HEK293 (cell line): ENCODE data around the gene CDKAL1.

Experiments used
- CTCF ChIA-PET: fragments of 350-600 bp; formaldehyde crosslinking; extraction: SDS; loops from one replicate; lab custom pipeline; 2021; ENCODE audit warnings: antibody characterized with exemption; lab: Yijun Ruan, JAX
- POLR2A ChIA-PET: fragments of 300-600 bp; formaldehyde crosslinking; extraction: SDS; loops from one replicate; lab custom pipeline; 2020; ENCODE audit warnings: antibody characterized with exemption, inconsistent platforms; lab: Yijun Ruan, JAX
- H3K27ac ChIP-seq: fragments of 200-500 bp; sonication (Bioruptor generic); 2 replicates; pipeline ENCODE4 v1.5.1; 2014; ENCODE audit warnings: low read depth, low read length, control low read depth, inconsistent platforms; ENCODE audit errors: extremely low read depth
- H3K36me3 ChIP-seq, 2 experiments: fragments of 200-500 bp in 1 of 2; sonication (Bioruptor generic) in 1 of 2; 1 replicate in 1 of 2; 2 replicates in 1 of 2; pipeline ENCODE4 v1.5.1; 2014 to 2017; ENCODE audit warnings: inconsistent platforms in 2 of 2, low read length in 2 of 2; ENCODE audit not compliant: control insufficient read depth in 2 of 2, insufficient read depth in 1 of 2
- H3K4me1 ChIP-seq: fragments of 200-500 bp; sonication (Bioruptor generic); 2 replicates; pipeline ENCODE4 v1.5.1; 2014; ENCODE audit warnings: mild to moderate bottlenecking, low read length, inconsistent platforms; ENCODE audit not compliant: control insufficient read depth, insufficient read depth
- H3K4me3 ChIP-seq: 2 replicates; pipeline ENCODE4 v1.5.1; 2011; ENCODE audit warnings: low read depth, mild to moderate bottlenecking, control low read depth, low read length, moderate library complexity
- H3K9me3 ChIP-seq: fragments of 200-500 bp; sonication (Bioruptor generic); 2 replicates; pipeline ENCODE4 v1.5.1; 2014; ENCODE audit warnings: low read depth, low read length, inconsistent platforms; ENCODE audit not compliant: control insufficient read depth, insufficient read depth
- GLIS2 ChIP-seq: fragments of 450-650 bp; formaldehyde crosslinking; IDR thresholded peaks from 2 replicates; pipeline ENCODE4 v1.5.1; 2016; ENCODE audit warnings: missing biosample characterization, missing genetic modification characterization
- INSM2 ChIP-seq: fragments of 450-650 bp; formaldehyde crosslinking; IDR thresholded peaks from 2 replicates; pipeline ENCODE4 v1.5.1; 2016; ENCODE audit warnings: missing biosample characterization, missing genetic modification characterization
- KLF1 ChIP-seq: fragments of 450-650 bp; formaldehyde crosslinking; IDR thresholded peaks from 2 replicates; pipeline ENCODE4 v1.5.1; 2016; ENCODE audit warnings: missing biosample characterization, missing genetic modification characterization
- KLF10 ChIP-seq: fragments of 450-650 bp; IDR thresholded peaks from 2 replicates; pipeline ENCODE4 v1.5.1; 2018; ENCODE audit warnings: missing biosample characterization, mild to moderate bottlenecking, missing genetic modification characterization
- KLF17 ChIP-seq: fragments of 450-650 bp; formaldehyde crosslinking; IDR thresholded peaks from 2 replicates; pipeline ENCODE4 v1.5.1; 2016; ENCODE audit warnings: missing biosample characterization, missing genetic modification characterization
- REST ChIP-seq: fragments of 450-650 bp; formaldehyde crosslinking; IDR thresholded peaks from 2 replicates; pipeline ENCODE4 v1.5.1; 2016; ENCODE audit warnings: missing biosample characterization, missing genetic modification characterization
- TCF7L2 ChIP-seq: IDR thresholded peaks from 2 replicates; pipeline ENCODE4 v1.6.1; 2011; ENCODE audit warnings: low read depth, mild to moderate bottlenecking, inconsistent platforms, low read length, moderate library complexity, borderline replicate concordance
- ZBTB44 ChIP-seq: fragments of 450-650 bp; IDR thresholded peaks from 2 replicates; pipeline ENCODE4 v1.5.1; 2018; ENCODE audit warnings: missing biosample characterization, mild to moderate bottlenecking, missing genetic modification characterization
- ZBTB7A ChIP-seq: fragments of 450-650 bp; formaldehyde crosslinking; IDR thresholded peaks from 2 replicates; pipeline ENCODE4 v1.5.1; 2016; ENCODE audit warnings: low read depth, missing biosample characterization, missing genetic modification characterization
- ZNF138 ChIP-seq: fragments of 450-650 bp; formaldehyde crosslinking; IDR thresholded peaks from 2 replicates; pipeline ENCODE4 v1.5.1; 2016; ENCODE audit warnings: missing biosample characterization, missing genetic modification characterization, borderline replicate concordance
- ZNF18 ChIP-seq: fragments of 450-650 bp; formaldehyde crosslinking; IDR thresholded peaks from 2 replicates; pipeline ENCODE4 v1.5.1; 2016; ENCODE audit warnings: missing biosample characterization, missing genetic modification characterization
- ZNF214 ChIP-seq: fragments of 450-650 bp; formaldehyde crosslinking; IDR thresholded peaks from 2 replicates; pipeline ENCODE4 v1.5.1; 2017; ENCODE audit warnings: missing biosample characterization, mild to moderate bottlenecking, missing genetic modification characterization, borderline replicate concordance
- ZNF23 ChIP-seq: fragments of 450-650 bp; formaldehyde crosslinking; IDR thresholded peaks from 2 replicates; pipeline ENCODE4 v1.5.1; 2016; ENCODE audit warnings: missing biosample characterization, missing genetic modification characterization, borderline replicate concordance
- ZNF311 ChIP-seq: fragments of 450-650 bp; formaldehyde crosslinking; IDR thresholded peaks from 2 replicates; pipeline ENCODE4 v1.5.1; 2017; ENCODE audit warnings: missing biosample characterization, missing genetic modification characterization, borderline replicate concordance
- ZNF324 ChIP-seq: fragments of 450-650 bp; formaldehyde crosslinking; IDR thresholded peaks from 2 replicates; pipeline ENCODE4 v1.5.1; 2016; ENCODE audit warnings: missing biosample characterization, missing genetic modification characterization
- ZNF366 ChIP-seq: fragments of 450-650 bp; formaldehyde crosslinking; conservative IDR thresholded peaks from 2 replicates; pipeline ENCODE4 v1.5.1; 2016; ENCODE audit warnings: missing biosample characterization, missing genetic modification characterization
- ZNF473 ChIP-seq: fragments of 450-650 bp; formaldehyde crosslinking; IDR thresholded peaks from 2 replicates; pipeline ENCODE4 v1.5.1; 2017; ENCODE audit warnings: missing biosample characterization, missing genetic modification characterization
- ZNF48 ChIP-seq: fragments of 450-650 bp; formaldehyde crosslinking; IDR thresholded peaks from 2 replicates; pipeline ENCODE4 v1.5.1; 2016; ENCODE audit warnings: missing biosample characterization, missing genetic modification characterization
- ZNF514 ChIP-seq: fragments of 450-650 bp; formaldehyde crosslinking; IDR thresholded peaks from 2 replicates; pipeline ENCODE4 v1.5.1; 2016; ENCODE audit warnings: missing biosample characterization, missing genetic modification characterization
- ZNF747 ChIP-seq: fragments of 450-650 bp; formaldehyde crosslinking; IDR thresholded peaks from 2 replicates; pipeline ENCODE4 v1.5.1; 2016; ENCODE audit warnings: missing biosample characterization, missing genetic modification characterization
- ZNF785 ChIP-seq: fragments of 450-650 bp; formaldehyde crosslinking; IDR thresholded peaks from 2 replicates; pipeline ENCODE4 v1.5.1; 2016; ENCODE audit warnings: missing biosample characterization, missing genetic modification characterization
- ZNF792 ChIP-seq: fragments of 450-650 bp; formaldehyde crosslinking; IDR thresholded peaks from 2 replicates; pipeline ENCODE4 v1.5.1; 2016; ENCODE audit warnings: missing biosample characterization, missing genetic modification characterization
- ZSCAN18 ChIP-seq: fragments of 450-650 bp; formaldehyde crosslinking; IDR thresholded peaks from 2 replicates; pipeline ENCODE4 v1.5.1; 2016; ENCODE audit warnings: missing biosample characterization, missing genetic modification characterization

Gene CDKAL1

GRCh38 chr6:20877008-20877937 lies 343.0 kb downstream of the CDKAL1 start:
- ChIA-PET POLR2A (interaction anchor here (0.7 to 2.2 kb wide), 3 partner anchors 711 to 717 kb away, joined by 3 to 12 read pairs (median 7); partner anchors contain the start of gene SOX4), CTCF (interaction anchor here (0.6 to 2.8 kb wide), 5 partner anchors 23 to 716 kb away, joined by 3 to 14 read pairs (median 3); partner anchors contain the start of gene SOX4)
- peaks cover 14% of the 10 kb centered on the region for H3K4me1 ChIP-seq
- no peaks in the 10 kb centered on the region for H3K9me3 ChIP-seq
- no peaks in the 10 kb centered on the region for H3K36me3 ChIP-seq
- no peak overlapping the region for H3K27ac ChIP-seq
- no peak overlapping the region for H3K4me3 ChIP-seq
- TF ChIP-seq INSM2 (tag by site-specific recombination) (peak; percentile 74), ZSCAN18 (tag by site-specific recombination) (no peak), ZNF792 (tag by site-specific recombination) (no peak), ZNF23 (tag by site-specific recombination) (no peak), ZNF18 (no peak), ZNF473 (no peak), ZNF214 (tag by site-specific recombination) (no peak), GLIS2 (tag by site-specific recombination) (no peak), KLF1 (tag by site-specific recombination) (no peak), ZBTB7A (tag by site-specific recombination) (no peak), ZNF366 (peak; percentile 71), ZNF48 (tag by site-specific recombination) (no peak), TCF7L2 (no peak), ZNF747 (tag by site-specific recombination) (no peak), KLF10 (no peak), ZNF138 (tag by site-specific recombination) (no peak), ZBTB44 (tag by site-specific recombination) (no peak), ZNF514 (tag by site-specific recombination) (no peak), ZNF324 (no peak), ZNF311 (no peak), REST (no peak), KLF17 (tag by site-specific recombination) (no peak), ZNF785 (tag by site-specific recombination) (no peak)
